Left renal pelvis (tissue), 4 donors: ENCODE measurements around the gene TMEM232. TPM values are rescaled to one million over a fixed set of nuclear protein-coding genes. Genes with fewer than 3 reads are reported as not detected.
"Not testable (repeated sequence)": the region's sequence is repeated elsewhere in the genome, so short reads cannot be mapped to it uniquely, and the experiment has no call there.

Source experiments
- DNase-seq, 4 donors: peaks; one replicate each; pipeline ENCODE4 v3.0.0-alpha.2; 2013; ENCODE audit warnings: low read depth in 4 of 4, low spot score in 3 of 4
- polyA plus RNA-seq, 4 donors: library from polyadenylated mRNA; unstranded; fragments of 120-200 nt; gene quantifications; one replicate each; pipeline ENCODE4 v1.2.1, GENCODE V29; 2013; ENCODE audit not compliant: insufficient read length in 4 of 4

The TMEM232 gene
- polyA plus RNA-seq, 4 donors: 2.8 to 7.8 (median 6.6) TPM

DNA sequence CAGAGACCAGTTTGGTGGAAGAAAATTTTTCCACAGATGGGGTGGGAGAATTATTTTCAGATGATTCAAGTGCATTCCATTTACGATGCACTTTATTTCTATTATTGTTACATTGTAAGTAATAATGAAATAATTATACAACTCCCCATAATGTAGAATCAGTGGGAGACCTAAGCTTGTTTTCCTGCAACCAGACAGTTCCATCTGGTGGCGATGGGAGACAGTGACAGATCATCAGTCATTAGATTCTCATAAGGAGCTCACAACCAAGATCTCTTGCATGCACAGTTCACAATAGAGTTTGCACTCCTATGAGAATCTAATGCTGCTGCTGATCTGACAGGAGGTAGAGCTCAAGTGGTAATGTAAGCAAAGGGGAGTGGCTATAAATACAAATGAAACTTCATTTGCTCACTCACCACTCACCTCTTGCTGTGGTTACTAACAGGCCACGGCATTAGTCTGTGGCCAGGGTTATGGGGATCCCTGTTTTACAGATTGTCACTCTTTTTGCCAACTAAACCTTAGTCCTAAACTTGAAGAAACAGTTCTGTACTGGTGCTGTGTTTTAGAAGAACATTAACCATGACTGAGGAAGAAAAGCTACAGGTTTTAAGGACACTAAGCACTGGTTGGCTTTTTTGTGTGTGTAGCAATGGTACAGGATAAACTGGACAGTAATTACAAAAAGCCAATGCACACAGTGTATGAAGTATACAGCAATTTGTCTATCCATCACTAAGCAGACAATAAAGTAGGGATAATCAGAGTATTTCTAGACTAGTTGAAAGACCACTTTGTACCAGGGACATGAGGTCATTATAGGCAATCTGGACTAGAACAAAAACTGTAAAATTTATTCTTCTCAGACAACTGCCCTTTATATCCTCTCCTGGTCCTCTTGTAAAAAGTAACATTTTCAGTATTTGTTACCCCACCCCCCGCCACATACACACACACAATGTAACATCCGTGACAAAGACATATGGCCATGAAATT lies 9.9 kb downstream of the TMEM232 start:
- DNase-seq: no peak

DNA sequence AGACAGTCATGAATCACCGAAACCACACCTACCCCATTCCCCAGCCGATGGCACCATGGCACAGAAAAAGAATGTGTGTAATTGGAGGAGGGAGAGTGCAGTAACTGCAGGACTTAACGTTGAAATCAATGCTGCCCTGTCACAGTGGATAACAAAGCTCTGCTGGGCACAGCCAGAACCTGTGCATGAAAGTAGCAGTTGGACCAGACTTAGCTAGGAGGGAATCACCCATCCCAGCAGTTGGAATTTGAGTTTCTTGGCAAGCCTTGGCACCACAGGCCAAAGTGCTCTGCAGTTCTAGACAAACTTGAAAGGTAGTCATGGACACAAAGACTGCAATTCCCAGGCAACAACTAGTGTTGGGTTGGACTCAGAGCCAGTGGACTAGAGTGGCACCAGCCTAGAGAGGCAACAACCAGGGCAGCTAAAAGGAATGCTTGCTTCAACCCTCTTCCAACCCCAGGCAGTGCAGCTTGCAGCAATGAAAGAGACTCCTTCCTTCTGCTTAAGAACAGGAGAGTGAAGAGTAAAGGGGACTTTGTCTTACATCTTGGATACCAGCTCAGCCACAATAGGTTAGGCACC lies 19.1 kb downstream of the TMEM232 start:
- DNase-seq: no peak

DNA sequence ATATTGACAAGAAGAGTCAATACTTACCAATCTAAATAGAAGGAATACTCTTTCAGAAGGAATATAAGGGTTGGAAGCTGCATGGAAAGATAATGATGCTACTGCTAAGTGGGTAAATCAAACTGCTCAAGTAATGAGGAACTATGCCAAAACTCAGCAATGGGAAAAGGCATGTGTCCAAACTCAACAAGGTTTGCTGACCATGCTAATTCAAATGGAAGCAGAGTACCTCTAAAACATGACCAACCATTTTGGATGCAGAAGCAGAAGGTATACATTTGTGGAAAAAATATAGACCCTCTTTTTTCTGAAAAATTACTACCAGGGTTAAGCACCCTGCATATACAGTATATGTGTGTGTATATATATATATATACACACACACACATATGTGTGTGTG lies 21.1 kb downstream of the TMEM232 start:
- DNase-seq: no peak

DNA sequence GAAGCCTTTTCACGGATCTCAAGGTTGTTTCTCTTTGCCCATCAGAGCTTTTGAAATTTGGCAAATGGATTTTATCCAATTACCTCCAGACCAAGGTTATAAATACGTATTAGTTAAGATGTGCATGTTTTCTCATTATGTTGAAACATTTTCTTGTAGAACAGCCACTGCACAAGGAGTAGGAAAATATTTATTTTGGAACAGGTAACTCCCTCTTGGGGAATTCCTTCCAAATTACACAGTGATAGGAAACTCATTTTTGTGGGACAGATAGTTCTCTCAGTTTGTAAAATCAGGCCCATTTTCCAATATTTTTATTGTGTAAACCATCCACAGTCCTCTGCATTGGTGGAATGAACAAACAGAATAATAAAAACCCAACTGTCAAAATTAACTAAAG lies 23.0 kb downstream of the TMEM232 start:
- no peak for DNase-seq

DNA sequence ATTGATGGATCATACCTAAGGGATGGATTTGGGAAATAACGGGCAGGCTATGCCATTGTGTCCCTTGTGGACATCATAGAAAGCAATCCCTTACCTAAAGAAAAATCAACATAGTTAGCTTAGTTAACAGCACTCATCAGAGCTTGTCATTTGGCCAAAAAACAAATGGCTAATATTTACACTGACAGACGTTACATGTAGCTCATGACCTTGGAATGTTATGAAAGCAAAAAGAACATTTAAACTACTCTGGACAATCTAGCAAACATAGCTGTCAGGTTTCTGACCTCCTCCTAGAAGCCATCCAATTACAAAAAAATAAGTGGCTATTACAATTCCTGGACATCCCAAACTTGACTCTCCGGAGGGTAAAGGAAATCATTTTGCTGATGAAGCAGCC lies 23.8 kb downstream of the TMEM232 start:
- no peak for DNase-seq

DNA sequence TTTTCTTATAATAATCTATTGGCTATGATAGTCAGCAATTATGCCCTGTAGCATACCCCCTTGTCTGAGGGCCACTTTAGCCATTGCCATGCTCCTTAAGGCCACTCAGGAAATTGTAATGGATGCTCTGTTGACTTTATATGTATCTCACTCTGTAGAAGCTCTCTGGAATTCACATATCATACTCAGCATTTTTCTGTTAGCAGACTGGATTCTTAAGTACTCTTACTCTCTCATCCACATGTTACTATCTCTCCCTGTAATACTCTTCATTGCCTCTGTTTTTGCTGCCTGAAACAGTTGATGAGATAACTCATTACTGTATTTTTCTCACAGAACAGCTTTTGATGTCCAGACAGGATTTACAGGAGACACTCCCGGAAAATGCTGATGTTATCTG lies 24.2 kb downstream of the TMEM232 start:
- DNase-seq: no peak

DNA sequence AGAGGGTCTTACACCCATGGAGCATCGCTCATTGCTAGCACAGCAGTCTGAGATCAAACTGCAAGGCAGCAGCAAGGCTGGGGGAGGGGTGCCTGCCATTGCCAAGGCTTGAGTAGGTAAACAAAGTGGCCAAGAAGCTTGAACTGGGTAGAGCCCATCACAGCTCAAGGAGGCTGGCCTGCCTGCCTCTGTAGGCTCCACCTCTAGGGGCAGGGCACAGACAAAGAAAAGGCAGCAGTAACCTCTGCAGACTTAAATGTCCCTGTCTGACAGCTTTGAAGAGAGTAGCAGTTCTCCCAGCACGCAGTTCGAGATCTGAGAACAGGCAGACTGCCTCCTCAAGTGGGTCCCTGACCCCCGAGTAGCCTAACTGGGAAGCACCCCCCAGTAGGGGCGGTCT lies 33.8 kb downstream of the TMEM232 start:
- DNase-seq: not testable (repeated sequence)

DNA sequence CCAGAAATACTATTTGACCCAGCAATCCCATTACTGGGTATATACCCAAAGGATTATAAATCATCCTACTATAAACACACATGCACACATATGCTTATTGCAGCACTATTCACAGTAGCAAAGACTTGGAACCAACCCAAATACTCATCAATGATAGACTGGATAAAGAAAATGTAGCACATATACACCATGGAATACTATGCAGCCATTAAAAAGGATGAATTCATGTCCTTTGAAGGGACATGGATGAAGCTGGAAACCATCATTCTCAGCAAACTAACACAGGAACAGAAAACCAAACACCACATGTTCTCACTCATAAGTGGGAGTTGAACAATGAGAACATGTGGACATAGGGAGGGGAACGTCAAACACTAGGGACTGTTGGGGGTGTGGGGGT lies 35.9 kb downstream of the TMEM232 start:
- DNase-seq: not testable (repeated sequence)

DNA sequence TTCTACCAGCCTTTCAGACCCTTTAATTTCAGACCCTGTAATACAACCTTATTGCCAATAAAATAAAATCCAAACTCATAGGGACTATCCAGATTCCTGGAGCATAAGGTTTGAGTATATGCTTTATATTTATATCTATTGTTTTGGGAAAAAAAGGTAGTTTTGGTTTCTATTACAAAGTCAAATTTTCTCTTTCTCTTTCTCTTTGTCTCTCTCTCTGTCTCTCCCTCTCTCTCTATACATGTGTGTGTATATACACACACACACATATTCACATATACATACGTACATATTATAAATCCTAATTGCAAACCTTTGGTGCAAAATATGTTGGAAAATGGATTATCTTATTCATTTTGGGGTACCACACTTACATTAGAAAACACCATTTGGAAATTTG lies 39.0 kb downstream of the TMEM232 start:
- no peak for DNase-seq

DNA sequence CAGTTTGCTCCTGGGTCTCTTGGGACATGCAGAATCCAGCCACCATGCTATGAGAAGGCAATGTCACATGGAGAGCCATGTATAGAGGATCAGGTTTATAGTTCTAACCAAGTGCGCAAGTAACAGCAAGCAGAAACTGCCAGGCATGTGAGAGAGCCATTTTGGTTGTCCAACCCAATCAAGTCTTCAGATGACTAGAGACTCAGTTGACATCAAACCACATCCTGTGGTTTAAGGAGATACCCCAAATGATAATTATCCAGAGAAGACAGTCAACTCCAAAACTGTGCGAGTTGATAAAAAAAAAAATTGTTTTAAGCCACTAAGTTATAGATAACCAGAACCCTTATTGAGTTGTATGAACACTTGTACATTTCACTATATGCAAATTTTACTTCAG lies 40.2 kb downstream of the TMEM232 start:
- no peak for DNase-seq

DNA sequence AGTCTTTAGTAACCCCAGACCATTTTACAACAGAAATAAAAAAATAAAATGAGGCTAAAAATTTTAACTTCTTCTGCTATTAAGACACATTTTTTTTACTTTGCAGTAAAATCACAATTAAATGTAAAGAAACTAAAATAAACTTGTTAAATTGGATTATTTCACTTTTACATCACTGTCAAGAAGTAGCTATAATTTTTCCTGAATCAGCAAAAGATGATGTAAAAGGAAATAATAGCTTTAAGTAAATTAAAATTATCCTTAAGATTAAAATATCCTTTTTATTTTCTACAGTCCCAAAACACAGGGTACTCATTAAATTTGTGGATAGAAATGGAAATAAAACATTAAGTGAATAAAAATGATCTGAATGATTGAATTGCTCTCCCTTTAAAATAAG lies 44.5 kb downstream of the TMEM232 start:
- DNase-seq: no peak

DNA sequence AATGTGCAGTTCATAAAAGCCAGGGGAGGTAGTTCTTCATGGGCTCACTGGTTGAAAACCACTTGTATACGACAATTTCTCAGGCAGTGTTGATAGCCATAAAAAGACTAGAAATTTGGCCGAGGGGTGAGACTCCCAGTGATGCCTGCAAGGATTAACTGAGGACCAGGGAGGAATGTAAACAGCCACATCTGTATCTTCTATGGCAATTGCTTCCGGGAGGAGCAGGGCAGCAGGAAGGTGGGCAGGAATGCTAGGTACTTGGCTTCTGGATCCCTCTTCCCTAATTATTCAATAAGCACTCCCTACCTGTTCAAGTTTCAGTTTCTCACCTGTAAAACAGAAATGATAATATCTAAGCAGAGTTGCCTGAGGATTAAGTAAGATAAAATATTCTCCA lies 45.4 kb downstream of the TMEM232 start:
- no peak for DNase-seq

DNA sequence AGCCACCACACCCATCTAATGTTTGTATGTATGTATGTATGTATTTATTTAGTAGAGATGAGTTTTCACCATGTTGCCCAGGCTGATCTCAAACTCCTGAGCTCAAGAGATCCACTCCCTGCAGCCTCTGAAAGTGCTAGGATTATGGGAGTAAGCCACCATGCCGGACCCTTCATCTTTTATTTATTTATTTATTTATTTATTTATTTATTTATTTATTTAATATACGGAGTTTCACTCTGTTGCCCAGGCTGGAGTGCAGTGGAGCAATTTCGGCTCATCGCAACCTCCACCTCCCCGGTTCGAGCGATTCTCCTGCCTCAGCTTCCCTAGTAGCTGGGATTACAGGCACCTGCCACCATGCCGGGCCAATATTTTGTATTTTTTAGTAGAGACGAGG lies 49.9 kb downstream of the TMEM232 start:
- not testable (repeated sequence) for DNase-seq

DNA sequence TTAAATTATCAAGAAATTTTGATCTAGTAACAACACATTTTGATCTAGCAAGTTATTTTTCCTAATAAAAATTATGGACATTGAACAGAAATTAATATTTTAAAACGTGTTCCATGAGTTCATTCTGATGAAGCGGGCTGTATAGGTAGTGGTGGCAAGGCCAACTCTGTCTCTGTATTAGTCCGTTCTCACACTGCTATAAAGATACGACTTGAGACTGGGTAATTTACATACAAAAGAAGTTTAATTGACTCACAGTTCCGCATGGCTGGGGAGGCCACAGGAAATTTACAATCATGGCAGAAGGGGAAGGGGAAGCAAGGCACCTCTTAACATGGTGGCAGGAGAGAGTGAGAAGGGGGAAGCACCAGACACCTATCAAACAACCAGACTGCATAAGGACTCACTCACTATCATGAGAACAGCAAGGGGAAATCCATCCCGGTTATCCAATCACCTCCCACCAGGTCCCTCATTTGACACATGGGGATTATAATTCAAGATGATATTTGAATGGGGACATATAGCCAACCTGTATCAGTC lies 61.2 kb downstream of the TMEM232 start:
- DNase-seq: no peak

DNA sequence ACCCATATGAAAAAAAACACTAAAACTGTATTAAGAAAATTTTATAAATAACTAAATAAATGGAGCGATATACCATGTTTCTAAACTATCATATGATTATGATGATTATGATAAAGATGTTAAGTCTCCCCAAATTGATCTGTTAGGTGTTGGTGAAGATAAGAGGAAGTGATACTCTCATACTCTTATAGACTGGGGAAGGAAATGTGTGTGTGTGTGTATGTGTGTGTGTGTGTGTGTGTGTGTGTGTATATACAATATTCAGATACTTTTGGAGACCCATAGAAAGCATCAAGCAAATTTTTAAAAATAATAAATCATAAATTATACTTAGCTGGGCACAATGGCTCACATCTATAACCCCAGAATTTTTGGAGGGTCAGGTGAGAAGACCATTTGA lies 62.9 kb downstream of the TMEM232 start:
- DNase-seq: no peak

DNA sequence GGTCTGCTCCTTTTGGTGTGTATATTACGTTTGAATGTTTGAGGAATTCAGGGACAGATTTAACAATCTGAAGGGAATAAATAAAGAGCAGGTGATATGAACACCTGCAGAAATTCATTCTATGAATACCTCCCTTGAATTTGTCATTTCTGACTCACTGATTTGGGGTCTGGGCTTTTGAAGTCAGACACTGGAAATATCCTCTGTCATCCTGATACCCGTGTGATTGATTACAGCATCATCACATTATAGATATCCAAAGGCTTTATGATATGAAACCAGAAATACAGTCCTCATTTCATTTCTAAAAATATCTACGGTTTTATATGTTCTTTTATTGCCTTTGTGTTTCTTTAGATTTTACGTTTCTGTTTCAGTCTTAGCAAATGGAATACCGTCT lies 68.5 kb downstream of the TMEM232 start:
- DNase-seq: no peak

DNA sequence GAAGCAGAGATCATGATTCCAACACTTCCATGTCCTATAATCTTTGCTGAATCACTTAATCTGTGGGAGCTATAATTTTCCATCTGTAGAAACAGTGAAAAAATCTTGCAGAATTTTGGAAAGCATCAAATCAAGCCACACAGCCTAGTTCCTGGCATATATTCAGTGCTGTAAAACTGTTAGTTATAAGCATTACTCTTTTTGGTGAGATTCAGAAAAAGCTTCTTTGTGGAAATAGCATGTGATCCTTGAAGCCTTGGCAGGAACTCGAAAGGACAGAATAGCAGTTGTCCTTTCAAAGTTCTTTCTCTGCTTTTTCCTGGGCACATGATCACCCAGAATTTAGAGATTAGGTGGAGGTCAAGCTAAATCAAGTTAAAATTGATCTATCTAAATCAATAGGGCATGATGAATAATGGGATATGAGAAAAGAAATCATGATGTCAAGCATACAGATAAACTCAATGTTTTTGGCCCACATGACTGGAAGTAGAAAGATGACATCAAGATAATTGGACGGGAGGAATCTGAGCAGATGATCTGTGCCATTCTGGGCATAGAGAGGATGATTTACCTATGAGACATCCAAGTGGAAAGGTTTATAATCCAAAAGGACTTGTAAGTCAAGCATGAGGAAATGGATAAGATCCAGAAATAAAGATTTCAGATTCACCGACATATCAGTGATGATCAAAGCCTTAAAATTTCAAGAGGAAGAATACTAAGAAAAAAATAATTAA lies 73.1 kb downstream of the TMEM232 start:
- DNase-seq: no peak

DNA sequence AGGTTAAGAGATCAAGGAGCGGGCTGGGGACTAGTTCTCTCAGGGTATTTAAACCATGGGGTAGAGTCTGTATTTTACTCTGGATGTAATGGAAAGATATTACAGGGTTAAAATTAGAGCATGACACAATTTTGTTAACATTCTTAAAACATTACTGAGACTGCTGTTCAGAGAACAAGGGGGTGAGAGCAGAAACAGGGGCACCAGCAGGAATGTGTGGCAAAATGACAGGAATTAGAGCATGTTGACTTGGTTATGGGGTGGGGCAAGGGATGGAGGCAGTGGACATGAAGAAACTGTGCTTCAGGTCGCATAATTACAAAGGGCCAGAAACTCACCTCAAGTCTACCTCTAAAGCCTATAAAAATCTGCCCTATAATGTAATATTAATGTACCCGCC lies 75.0 kb downstream of the TMEM232 start:
- DNase-seq: no peak

DNA sequence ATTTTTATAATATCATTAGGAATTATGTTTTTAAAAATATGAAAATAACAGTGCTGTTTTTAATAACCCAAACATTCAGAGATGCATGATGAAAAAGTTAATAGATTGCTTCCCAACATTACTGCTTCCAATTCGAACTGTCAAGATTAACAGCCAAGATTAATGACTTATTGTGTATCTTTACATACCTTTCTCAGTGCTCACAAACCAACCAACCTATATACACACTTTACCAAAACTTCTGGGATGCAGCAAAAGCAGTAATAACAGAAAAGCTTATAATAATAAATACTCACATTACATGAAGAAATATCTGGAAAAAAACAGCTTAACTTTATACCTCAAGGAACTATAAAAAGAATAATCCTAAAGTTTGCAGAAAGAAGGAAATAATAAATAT lies 82.1 kb downstream of the TMEM232 start:
- DNase-seq: no peak

DNA sequence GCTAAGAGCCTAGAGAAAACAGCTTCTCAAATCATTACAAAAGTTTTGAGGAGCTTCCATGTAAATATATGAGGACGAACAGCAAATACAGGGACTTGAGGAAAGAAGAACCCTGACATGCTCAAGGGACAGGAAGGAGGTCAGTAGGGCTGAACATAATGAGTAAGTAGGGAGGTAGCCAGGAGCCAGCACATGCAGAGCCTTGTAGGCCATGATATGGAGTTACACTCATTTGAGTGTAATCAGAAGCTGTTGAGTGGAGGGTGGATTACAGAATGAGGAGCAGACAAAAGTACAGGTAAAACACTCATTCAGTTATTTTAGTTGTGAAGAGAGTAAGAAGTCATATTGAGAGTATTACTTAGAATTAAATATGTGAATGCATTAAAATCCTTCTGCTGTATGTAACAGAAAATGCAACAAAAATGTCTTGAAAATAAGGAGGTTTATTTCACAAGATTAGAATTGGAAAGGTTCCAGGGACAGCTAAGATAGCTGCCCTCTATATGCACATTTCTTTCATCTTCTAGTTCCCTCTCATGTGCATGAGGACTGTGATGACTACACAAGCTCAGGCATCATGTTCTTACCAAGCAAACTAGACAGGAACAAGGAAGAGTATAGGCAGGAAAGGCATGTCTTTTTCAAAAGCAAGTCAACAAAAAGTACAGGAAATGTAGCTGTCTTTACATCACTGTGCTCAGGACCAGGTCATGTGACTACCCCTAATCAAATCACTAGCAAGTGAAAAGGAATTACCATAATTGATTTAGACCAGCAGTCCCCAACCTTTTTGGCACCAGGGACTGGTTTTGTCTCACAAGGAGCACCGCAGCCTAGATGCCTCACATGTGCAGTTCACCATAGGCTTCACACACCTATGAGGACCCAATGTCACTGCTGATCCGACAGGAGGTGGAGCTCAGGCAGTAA lies 87.2 kb downstream of the TMEM232 start:
- DNase-seq: no peak
